T-helper 17 cell (primary cell): ENCODE data around the gene NKX1-1. TPM values are rescaled to one million over a fixed set of nuclear protein-coding genes. Genes with fewer than 3 reads are reported as not detected.

Experiments used
- ATAC-seq: fragments of 150-1000 bp; cut with Tn5 transposase; 2 replicates; pipeline ENCODE4 v1.10.0; 2021; ENCODE audit warnings: mild to moderate bottlenecking, moderate library complexity
- DNase-seq, 3 donors: peaks; one replicate each; pipeline versions ENCODE4 v3.0.0 to v3.0.0-alpha.2; 2020 to 2021
- H3K9me3 ChIP-seq: one replicate; pipeline ENCODE4 v1.7.0; 2013; ENCODE audit warnings: low read length, mild to moderate bottlenecking; ENCODE audit not compliant: control insufficient read depth, poor library complexity, severe bottlenecking
- H3K27ac Mint-ChIP-seq: one replicate; pipeline ENCODE4 v1.8.0; 2022; ENCODE audit warnings: mild to moderate bottlenecking, moderate library complexity, mixed read lengths
- H3K27me3 Mint-ChIP-seq: one replicate; pipeline ENCODE4 v1.8.0; 2022; ENCODE audit warnings: mixed read lengths
- H3K36me3 Mint-ChIP-seq: one replicate; pipeline ENCODE4 v1.8.0; 2022; ENCODE audit warnings: low read depth, mixed read lengths
- H3K4me1 Mint-ChIP-seq: one replicate; pipeline ENCODE4 v1.8.0; 2022; ENCODE audit warnings: mild to moderate bottlenecking, mixed read lengths
- H3K4me3 Mint-ChIP-seq: one replicate; pipeline ENCODE4 v1.8.0; 2022; ENCODE audit warnings: mild to moderate bottlenecking, moderate library complexity, mixed read lengths
- total RNA-seq, 4 donors: library from RNA in 2 of 4; stranded (reverse) in 2 of 4; gene quantifications; one replicate each; pipeline ENCODE4 v1.2.3 and lab custom pipeline; 2022 to 2026

NKX1-1 gene
- total RNA-seq, 2 donors from 2014 or later, result not detected

DNA sequence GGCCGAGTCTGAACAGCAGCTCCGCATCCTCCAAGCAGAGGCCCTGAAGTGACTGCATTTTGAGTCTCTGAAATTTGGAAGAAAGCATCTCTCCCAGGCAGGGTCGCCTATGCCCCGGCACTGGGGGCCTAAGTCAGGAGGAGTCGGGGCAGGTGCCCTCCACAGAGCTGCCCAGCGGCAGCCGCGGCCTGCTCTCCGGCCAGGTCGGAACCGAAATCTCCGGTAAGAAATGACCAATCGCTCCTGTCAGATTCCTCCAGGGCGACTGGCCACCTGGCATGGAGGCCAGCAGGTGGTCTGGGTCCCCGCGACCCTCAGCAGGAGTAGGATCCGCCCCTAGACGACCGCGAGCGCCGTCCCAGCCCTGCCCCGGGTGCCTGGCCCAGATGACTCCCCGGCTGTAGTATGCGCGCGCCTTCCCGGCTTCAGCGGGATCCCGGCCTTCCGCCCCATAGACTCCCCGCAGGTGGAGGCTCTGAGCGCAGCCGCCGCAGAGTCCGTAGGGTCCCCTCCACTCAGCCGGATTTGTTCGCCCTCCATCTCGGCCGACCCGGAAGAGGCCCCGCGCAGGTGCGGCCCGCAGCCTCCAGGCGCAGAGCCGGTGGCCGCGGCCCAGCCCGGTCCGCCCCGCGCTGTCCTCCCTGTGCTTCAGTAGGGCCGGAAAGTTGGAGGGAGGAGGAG is 1.5 kb downstream of the NKX1-1 start:
- ATAC-seq (no peak), DNase-seq (no peak)
- Mint-ChIP-seq H3K4me3 (peak overlapping the region; percentile 67), H3K4me1 (peaks cover 16% of the 10 kb centered on the region), H3K27ac (no peak overlapping the region), H3K27me3 (peaks cover 46% of the 10 kb centered on the region), H3K36me3 (peaks cover 4% of the 10 kb centered on the region)
- H3K9me3 ChIP-seq, result no peaks in the 10 kb centered on the region

- Mint-ChIP-seq H3K27me3 (peaks cover 41% of the 10 kb centered on the region), H3K27ac (no peak overlapping the region), H3K4me1 (peaks cover 16% of the 10 kb centered on the region), H3K4me3 (peak overlapping the region; percentile 73), H3K36me3 (peaks cover 4% of the 10 kb centered on the region)
- ATAC-seq, result no peak
- no peak for DNase-seq
- no peaks in the 10 kb centered on the region for H3K9me3 ChIP-seq
Measured at GRCh38 chr4:1403591-1404572, 2.4 kb downstream of the NKX1-1 start.

GRCh38 chr4:1403177-1403583 is 3.1 kb downstream of the NKX1-1 start:
- H3K27me3 Mint-ChIP-seq, result peaks cover 34% of the 10 kb centered on the region
- H3K4me1 Mint-ChIP-seq, result peaks cover 10% of the 10 kb centered on the region
- H3K27ac Mint-ChIP-seq, result no peak overlapping the region
- H3K4me3 Mint-ChIP-seq, result no peak overlapping the region
- peaks cover 2% of the 10 kb centered on the region for H3K36me3 Mint-ChIP-seq
- DNase-seq (no peak), ATAC-seq (no peak)
- H3K9me3 ChIP-seq, result no peaks in the 10 kb centered on the region

DNA sequence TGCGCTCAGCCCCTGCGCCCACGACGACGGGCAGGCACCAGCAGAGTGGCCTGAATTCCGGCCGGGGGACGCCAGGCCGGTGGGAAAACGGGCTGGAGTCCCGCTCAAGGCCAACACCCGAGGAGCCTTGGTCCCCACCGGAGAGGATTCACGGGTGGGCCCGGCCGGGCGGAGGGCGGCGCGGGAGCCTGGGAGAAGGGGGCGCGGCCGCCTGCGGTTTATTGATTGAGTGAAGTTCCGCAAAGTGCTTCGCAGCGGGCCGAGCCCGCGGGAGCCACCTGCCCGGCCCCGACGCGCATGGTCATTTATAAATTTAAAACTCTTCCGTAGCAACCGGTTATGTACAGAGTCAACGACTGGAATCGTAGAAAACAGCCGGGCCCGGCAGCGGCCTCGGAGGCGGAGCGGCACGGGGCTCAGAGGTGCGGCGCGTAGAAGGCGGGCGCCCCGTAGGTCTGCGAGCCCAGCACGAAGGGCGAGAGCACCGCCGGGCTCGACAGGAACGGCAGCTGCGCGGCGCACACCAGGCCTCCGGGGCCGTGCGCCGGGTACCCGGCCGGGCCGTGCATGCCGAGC is 3.6 kb downstream of the NKX1-1 start:
- H3K4me3 Mint-ChIP-seq, result peak overlapping the region; percentile 57
- DNase-seq, result no peak
- H3K9me3 ChIP-seq, result no peaks in the 10 kb centered on the region
- H3K27me3 Mint-ChIP-seq, result peaks cover 31% of the 10 kb centered on the region
- ATAC-seq, result no peak
- no peak overlapping the region for H3K27ac Mint-ChIP-seq
- peaks cover 2% of the 10 kb centered on the region for H3K36me3 Mint-ChIP-seq
- H3K4me1 Mint-ChIP-seq, result peaks cover 10% of the 10 kb centered on the region

DNA sequence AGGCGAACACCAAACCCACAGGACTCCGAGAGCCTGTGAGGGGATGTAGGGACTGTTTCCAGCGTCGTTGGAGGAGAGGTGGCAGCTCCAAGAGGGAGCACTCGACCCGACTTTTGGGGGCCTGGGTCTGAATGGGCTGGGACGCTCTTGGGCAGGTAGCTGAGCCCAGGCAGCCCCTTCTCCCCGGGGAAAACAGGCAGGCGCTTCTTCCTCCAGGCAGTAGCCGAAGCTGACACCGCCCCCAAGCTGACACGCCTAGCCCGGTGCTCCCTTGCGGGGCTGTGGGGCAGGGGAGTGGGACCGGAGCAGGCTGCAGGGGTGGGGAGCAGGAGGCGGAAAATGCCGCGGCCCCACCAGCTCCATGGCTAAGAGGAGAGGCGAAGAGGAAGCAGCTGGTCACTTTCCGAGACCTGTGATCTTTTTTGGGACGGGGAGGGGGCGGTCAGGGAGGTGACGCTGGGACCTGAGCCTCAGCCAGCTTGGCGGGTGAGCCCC is 4.2 kb downstream of the NKX1-1 start:
- Mint-ChIP-seq H3K27ac (no peak overlapping the region), H3K27me3 (peaks cover 27% of the 10 kb centered on the region), H3K4me3 (peak overlapping the region; percentile 57), H3K4me1 (peaks cover 5% of the 10 kb centered on the region), H3K36me3 (peaks cover 2% of the 10 kb centered on the region)
- H3K9me3 ChIP-seq, result no peaks in the 10 kb centered on the region
- ATAC-seq (no peak), DNase-seq (no peak)

DNA sequence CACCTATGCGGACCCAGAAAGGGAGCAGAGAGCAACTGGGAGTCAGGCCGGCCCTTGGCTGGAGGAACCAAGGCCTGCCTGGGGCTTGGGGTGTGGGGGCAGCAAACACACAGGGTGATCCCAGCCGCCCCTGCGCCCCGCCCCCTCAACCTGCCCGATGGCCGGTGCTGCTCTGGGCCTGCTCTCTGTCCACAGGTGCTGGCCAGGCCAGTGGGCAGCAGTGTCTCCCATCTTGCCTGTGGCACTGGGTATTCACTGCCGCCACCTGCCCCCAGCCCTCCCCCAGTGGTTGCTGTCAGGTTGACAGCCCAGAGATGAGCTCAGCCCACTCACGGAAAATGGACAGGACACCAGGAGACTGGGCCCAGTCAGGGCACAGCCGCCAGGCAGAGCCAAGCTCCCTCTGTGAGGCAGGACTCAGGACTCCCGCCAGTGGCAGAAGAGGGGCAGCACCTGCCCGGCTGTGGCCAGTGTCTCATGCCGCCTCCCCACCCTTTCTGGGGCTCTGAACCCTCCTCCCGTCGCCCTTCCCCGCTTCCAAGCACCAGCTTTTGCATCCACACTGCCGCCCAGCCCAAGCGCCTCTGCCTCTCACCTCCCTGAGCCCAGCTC is 4.7 kb downstream of the NKX1-1 start:
- H3K4me3 Mint-ChIP-seq, result no peak overlapping the region
- peaks cover 26% of the 10 kb centered on the region for H3K27me3 Mint-ChIP-seq
- no peak for ATAC-seq
- peaks cover 3% of the 10 kb centered on the region for H3K36me3 Mint-ChIP-seq
- H3K4me1 Mint-ChIP-seq, result peaks cover 5% of the 10 kb centered on the region
- no peaks in the 10 kb centered on the region for H3K9me3 ChIP-seq
- no peak for DNase-seq
- no peak overlapping the region for H3K27ac Mint-ChIP-seq

DNA sequence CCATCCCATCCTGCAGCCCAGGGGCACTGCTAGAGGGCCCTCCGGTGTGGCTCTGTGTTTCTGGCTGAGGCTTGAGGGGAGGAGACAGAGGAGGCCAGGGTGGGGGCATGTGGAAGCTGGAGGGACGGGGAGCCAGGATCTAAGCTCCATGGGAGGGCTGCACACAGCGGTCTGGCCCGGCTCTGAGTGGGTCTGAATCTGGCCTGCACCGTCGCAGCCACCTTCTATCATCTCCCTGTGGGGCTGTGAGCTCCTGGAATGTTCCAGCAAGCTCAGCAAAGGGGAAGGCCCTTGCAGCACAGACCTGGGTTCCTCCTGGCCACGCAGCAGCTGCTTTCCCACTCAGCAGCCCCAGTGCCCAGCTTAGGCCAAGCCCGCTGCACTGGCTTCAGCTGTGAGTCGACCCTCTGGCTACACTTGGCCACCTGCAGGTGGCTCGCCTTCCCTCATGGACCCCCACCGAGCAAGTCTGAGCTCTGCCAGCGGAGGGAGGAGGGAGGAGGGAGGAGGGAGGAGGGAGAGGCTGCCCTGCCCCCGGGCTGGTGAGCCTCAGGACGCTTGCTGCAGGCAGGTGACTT is 5.3 kb downstream of the NKX1-1 start:
- peaks cover 3% of the 10 kb centered on the region for H3K36me3 Mint-ChIP-seq
- no peak overlapping the region for H3K4me3 Mint-ChIP-seq
- no peaks in the 10 kb centered on the region for H3K9me3 ChIP-seq
- peaks cover 26% of the 10 kb centered on the region for H3K27me3 Mint-ChIP-seq
- no peak for ATAC-seq
- H3K27ac Mint-ChIP-seq, result no peak overlapping the region
- no peak for DNase-seq
- H3K4me1 Mint-ChIP-seq, result peaks cover 5% of the 10 kb centered on the region

GRCh38 chr4:1400191-1400805 is 5.9 kb downstream of the NKX1-1 start:
- Mint-ChIP-seq H3K27ac (no peak overlapping the region), H3K27me3 (peaks cover 24% of the 10 kb centered on the region), H3K36me3 (peaks cover 2% of the 10 kb centered on the region), H3K4me3 (no peak overlapping the region), H3K4me1 (peaks cover 5% of the 10 kb centered on the region)
- no peaks in the 10 kb centered on the region for H3K9me3 ChIP-seq
- DNase-seq (no peak), ATAC-seq (no peak)

DNA sequence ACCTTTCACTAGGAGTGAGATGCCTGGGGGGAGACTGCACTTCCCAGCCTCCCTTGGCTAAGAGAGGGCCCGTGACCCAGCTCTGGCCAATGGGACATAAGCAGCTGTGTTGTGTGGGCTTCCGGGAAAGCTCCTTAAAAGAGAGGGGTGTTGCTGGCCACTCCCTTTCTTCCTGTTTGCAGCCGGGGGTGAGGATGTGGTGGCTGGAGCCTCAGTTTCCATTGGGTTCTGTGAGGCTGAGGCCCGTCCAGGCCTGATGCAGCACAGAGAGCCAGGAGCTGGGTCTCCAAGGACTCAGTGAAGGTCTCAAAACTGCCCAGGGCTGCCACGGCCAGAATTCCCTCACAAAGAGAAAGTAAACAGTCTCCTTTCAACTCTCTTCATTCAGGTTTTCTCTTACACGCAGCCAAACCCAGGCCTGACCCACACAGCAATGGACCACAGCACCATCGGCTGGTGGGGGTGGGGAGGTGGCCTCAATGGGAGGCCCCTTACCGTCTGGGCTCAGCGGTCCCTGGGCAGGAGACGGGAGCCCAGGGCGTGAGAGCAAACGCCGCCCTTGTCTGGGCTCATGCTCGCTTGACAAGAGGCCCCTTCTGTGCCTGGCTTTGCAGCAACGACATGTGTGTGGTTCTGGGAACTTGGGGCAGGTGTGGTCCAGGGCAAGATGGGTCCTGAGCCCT is 6.6 kb downstream of the NKX1-1 start:
- Mint-ChIP-seq H3K36me3 (peaks cover 2% of the 10 kb centered on the region), H3K27me3 (peaks cover 19% of the 10 kb centered on the region), H3K4me3 (no peak overlapping the region), H3K4me1 (peaks cover 2% of the 10 kb centered on the region), H3K27ac (no peak overlapping the region)
- ATAC-seq (no peak), DNase-seq (no peak)
- H3K9me3 ChIP-seq, result no peaks in the 10 kb centered on the region

- H3K4me3 Mint-ChIP-seq, result no peak overlapping the region
- H3K27me3 Mint-ChIP-seq, result peaks cover 19% of the 10 kb centered on the region
- no peaks in the 10 kb centered on the region for H3K9me3 ChIP-seq
- H3K4me1 Mint-ChIP-seq, result peaks cover 2% of the 10 kb centered on the region
- DNase-seq (no peak), ATAC-seq (no peak)
- no peak overlapping the region for H3K27ac Mint-ChIP-seq
- peaks cover 2% of the 10 kb centered on the region for H3K36me3 Mint-ChIP-seq
Measured at GRCh38 chr4:1398681-1399507, 7.3 kb downstream of the NKX1-1 start.

- ATAC-seq (no peak), DNase-seq (peak in 2 of 3 donors; percentile 6)
- no peaks in the 10 kb centered on the region for H3K9me3 ChIP-seq
- peaks cover 15% of the 10 kb centered on the region for H3K27me3 Mint-ChIP-seq
- no peak overlapping the region for H3K4me3 Mint-ChIP-seq
- H3K4me1 Mint-ChIP-seq, result peaks cover 2% of the 10 kb centered on the region
- H3K27ac Mint-ChIP-seq, result no peak overlapping the region
- H3K36me3 Mint-ChIP-seq, result peaks cover 2% of the 10 kb centered on the region
Measured at GRCh38 chr4:1396806-1397455, 9.3 kb downstream of the NKX1-1 start.
